GM18502 (cell line): ENCODE results near the gene LMNB1.
A peak's percentile ranks its signal among the peaks of the same experiment; 100 is the strongest.
"Not testable (repeated sequence)": the region's sequence is repeated elsewhere in the genome, so short reads cannot be mapped to it uniquely, and the experiment has no call there.

ENCODE experiments used
- ATAC-seq: cut with Tn5 transposase; IDR thresholded peaks from one replicate; pipeline ENCODE4 v1.9.1; 2021; ENCODE audit warnings: mild to moderate bottlenecking; ENCODE audit not compliant: unreplicated experiment, poor library complexity

The LMNB1 gene

DNA sequence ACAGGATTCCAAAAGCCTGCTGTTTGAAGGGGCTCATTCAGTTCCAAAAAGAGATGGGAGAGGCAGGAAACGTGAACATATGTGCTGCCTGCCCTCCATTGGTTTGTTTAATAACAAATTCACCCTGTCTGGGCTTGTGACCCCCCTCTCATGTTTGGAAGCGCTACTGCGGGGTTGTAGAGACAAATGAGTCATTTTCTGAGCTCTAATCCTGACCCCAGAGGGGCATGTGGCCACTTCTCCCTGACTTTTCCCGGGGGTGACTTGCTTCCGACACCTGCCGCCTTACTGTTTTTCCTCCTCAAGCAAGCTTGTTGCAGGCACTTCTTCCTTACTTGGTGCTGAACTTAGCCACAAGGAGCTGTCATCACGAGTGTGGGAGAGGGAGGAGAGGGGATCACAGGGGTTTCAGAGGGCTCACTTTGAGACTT lies 75.9 kb downstream of the LMNB1 start:
- ATAC-seq: no peak

DNA sequence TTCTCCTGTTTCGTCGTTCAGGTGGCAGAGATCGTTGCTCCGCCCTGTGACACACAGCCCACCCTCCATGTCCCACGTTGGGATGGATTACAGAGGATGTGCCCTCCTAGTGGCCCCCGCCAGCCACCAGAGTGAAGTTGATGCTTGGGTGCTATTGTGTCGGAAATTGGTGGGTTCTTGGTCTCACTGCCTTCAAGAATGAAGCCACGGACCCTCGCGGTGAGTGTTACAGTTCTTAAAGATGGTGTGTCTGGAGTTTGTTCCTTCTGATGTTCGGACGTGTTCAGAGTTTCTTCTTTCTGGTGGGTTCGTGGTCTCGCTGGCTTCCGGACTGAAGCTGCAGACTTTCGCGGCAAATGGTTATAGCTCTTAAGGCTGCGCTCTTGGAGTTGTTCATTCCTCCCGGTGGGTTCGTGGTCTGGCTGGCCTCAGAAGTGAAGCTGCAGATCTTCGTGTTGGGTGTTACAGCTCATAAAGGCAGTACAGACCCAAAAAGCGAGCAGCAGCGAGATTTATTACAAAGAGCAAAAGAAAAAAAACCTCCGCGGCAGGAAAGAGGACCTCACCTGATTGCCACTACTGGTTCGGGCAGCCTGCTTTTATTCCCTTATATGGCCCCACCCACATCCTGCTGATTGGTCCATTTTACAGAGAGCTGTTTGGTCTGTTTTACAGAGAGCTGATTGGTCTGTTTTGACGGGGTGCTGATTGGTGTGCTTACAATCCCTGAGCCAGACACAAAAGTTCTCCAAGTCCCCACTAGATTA lies 76.8 kb downstream of the LMNB1 start:
- not testable (repeated sequence) for ATAC-seq

DNA sequence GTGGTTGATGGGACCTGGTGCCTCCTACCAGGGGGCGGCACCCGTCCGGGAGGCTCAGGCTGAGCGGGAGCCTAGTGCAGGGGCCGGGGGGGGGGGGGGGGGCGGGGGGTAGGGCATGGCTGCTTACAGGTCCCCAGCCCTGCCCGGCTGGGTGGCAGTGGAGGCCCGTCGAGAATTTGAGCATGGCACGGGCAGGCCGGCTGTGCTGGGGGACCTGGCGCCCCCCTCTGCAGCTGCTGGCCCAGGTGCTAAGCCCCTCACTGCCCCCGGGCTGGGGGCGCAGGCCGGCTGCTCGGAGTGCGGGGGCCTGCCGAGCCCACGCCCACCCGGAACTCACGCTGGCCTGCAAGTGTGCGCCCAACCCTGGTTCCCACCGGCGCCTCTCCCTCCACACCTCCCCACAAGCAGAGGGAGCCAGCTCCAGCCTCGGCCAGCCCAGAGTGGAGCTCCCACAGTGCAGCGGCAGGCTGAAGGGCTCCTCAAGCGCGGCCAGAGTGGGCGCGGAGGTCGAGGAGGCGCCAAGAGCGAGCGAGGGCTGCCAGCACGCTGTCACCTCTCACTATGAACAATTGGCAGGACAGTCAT lies 77.7 kb downstream of the LMNB1 start:
- no peak for ATAC-seq

DNA sequence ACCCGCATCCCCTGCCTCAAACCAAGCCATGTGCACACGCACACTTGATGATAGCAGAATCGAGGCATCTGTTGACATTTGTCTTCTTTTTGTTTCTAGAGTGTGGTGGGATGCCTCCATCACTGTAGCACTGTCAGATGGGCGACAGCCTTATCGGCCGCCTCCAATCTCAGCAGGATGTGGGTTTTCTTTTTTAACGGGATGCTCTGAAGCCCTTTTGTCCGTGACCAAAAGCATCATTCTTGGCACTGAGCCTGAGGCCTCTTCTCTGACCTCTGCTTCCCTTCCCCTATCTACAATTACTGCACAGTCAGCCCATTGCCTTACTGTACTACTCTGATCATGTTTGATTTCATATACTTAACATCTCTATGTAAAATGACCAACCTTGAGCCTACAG lies 78.3 kb downstream of the LMNB1 start:
- no peak for ATAC-seq

DNA sequence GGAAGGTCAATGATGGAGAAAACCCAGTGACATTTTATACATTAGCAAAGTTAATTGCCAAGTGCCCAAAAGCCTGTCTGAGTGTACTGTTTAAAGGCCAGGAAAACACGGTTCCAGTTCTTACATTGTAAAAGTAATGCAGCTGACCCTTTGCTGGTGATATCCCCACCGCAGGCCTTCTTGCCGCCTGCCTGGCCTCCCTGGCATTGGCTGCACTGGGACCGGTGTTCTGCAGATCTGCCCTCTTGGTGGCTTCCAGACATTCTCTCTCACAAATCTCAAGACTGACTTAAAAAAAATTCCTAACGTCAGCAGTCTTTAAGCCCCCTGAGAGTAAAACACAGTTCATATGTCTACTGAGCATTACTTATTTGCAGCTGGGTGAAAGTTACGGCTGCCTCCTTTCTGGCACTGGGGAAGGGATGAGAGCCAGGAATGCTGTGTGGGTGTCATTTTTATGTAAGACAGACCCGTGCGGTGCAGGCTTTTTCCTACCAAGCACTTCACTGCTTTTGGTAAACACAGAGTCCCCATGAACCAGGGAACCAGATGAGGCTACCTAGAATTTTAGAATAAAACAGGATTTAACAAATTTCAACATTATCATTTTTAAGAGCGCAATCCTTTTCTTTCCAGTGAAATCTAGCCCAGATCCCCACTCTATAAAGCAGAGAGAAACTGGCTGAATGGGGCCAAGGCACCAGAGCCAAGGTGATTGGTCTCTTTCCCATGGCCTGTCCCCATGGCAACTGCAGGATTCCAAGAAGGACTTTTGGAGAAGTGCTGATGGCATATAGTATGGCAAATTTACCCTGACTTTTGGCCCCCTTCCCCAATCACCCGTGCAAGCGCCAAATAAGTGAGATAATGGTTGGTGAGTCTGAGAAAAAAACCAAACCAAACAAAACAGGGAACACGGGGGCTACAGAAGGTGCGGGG lies 80.8 kb downstream of the LMNB1 start:
- no peak for ATAC-seq

DNA sequence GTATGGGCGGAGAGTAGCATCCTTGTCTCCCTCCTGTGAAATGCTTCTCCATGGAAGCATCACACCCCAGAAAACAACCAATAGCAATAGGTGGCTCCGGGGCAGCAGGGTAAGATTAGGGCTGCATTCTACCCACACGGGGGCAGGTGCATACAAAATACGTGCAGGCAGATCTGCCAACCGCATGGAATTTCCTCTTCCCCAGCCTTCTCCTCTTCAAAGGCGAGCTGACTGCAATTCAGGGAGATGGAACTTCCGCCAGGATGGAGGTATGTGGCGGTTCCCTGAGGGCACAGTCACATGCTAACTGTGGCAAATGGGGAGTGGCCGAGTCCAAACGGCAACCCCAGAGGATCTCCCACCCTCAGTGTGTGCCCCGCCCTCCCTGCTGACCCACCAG lies 81.5 kb downstream of the LMNB1 start:
- ATAC-seq: no peak

DNA sequence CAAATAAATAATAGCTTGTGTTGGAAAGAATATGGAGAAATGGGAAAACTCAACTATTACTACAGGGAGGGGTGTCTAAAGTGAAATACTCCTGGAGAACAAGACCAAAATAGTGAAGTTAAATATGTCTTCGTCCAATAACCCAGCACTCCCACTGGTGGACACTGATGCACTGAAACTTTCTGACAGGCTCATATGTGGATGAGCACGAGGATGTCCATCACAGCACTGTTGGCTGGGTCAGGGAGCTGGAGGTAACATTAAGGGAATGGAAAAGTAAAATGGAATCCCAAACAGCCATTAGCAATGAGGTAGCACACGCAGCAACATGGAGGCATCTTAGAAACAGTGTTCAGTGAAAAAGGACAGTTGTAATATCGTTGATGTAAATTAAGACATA lies 86.5 kb downstream of the LMNB1 start:
- ATAC-seq: no peak

DNA sequence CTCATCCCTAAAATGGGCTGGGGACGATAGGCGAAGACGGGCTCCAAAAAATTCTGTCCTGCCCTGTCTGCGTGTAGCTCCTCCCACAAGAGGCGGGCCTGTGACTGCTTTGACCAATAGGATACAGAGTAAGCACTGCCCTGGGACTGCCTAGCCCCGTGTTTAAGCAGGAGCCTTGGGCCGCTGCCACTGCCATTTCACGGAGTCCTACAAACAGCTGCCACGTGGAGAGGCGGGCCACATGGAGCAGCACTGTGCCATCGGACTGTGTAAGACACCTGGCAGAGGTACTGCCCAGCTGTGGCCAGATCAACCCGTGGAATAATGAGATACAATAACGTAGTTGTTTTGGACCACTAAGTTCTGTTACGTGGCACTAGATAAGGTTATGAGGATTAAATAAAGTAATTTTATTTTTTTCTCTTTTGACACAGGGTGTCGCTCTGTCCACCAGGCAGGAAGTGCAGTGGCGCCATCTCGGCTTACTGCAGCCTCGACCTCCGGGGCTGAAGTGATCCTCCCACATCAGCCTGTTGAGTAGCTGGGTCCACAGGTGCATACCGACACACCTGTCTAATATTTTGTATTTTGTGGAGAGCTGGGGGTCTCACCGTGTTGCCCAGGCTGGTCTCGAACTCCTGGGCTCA lies 87.2 kb downstream of the LMNB1 start:
- no peak for ATAC-seq

DNA sequence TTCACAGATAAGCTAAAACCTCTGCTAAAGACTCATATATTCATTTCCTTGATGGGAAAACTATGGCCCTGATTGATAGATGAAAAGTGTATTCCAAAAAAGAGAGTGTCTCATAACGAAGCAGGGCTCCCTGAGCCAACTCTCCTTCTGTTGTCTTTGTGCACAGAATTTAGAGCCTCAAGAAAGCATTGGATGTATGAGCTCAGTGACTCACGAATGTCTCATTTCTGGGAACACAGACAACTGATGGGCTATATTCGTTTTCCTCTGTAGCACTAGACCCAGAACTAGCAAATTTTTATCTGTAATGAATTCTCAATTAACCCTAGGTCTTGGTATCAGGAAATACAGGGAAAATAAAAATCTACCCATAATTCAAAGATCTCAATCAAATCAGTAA lies 88.4 kb downstream of the LMNB1 start:
- no peak for ATAC-seq

DNA sequence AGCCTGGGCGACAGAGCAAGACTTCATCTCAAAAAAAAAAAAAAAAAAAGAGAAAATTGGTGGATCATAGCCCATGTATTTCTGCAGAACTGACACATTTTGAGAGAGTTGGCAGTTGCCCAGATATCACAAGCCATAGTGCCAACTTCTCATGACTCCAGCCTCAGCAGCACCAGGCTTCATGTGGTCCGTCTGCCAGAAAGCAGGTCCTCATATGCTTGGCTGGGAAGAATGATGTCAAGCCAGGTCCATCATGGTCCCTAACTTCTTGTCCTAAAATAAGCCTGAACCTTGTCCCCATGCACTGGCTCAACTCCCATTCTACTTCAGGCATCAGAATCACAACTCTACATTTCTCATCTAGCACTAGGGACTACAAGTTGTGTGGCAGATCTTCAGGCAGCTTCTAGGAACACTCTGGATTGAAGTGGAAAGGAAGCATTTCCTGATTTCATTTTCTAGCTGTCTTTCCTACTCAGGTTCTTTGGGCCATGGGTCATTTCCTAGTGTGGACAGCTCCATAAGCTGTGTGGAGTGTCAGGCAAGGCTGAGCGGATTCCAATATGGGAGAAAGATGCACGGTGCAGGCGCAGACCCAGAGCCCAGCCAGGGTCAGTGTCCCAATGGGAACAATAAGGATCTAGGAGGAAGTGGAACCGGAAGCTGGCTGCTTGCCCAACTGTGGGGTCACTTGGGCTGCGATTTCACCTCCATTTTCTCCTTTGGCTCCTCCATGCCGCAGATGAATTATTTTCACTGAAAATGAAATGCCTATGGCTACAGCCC lies 90.1 kb downstream of the LMNB1 start:
- ATAC-seq: no peak

DNA sequence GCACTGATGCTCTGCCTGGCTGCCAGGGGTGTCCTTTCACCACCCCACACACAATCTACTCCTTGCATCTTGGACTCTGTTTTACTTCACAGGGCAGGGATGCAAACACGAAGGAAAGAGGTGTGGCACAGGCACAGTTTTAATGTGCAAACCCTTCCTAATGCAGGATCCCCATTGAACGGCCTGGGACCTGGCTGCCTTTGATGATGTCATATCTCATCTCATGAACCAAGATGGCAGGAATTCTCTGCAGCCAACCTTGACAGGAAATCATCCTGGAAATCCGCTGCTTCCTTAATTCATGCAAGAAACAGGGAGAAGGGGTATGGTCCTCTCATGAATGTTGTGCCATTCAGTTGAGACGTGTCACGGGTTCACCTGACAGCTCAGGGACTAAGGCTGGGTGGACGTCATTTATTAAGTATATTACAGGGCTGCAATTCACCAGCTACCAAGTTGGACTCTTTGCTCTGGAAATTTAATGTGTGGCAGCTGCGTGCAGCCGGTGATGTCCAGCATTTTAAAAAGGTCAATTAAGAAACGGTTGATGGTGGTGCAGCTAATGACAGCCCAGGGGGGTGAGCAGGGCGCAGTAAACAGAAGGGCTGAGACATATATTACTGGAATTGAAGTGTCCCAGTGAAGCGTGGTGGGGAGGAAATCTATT lies 91.5 kb downstream of the LMNB1 start:
- ATAC-seq: no peak

DNA sequence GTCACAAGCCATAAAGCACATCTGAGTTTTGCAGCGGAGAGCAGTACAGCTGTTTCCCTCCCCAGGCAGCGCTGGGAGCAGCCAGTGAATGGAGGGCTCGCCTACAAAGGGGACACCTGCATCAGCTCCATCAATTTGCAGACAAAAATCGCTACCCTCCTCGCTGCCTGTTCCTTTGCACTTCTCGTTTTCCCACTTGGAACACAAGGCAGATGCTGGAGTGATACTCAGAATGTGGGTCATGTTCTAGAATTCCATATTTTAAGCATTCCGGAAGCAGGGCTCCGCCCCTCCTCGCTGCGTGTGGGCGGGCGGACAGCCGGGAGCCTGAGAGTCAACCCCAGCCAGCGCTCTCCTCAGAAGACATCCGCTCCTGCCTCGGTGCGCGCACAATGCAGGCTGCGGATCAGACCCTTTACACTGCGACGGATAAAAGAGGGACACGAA lies 92.1 kb downstream of the LMNB1 start:
- ATAC-seq: peak; percentile 84

DNA sequence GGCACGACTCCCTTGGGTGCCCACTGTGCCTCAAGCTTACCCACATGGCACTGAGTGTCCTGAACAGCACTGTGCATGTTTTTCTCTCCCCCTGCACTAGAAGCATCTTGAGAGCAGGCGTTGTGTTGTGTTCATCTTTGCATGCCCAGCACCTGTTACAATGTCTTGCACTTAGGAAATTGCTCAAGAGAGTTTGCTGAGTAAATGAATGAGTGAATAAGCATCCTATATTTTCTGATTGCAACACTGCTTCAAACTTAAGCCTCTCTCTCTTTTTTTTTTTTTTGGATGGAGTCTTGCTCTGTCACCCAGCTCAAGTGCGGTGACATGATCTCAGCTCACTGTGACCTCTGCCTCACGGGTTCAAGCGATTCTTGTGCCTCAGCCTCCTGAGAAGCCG lies 94.5 kb downstream of the LMNB1 start:
- ATAC-seq: no peak

DNA sequence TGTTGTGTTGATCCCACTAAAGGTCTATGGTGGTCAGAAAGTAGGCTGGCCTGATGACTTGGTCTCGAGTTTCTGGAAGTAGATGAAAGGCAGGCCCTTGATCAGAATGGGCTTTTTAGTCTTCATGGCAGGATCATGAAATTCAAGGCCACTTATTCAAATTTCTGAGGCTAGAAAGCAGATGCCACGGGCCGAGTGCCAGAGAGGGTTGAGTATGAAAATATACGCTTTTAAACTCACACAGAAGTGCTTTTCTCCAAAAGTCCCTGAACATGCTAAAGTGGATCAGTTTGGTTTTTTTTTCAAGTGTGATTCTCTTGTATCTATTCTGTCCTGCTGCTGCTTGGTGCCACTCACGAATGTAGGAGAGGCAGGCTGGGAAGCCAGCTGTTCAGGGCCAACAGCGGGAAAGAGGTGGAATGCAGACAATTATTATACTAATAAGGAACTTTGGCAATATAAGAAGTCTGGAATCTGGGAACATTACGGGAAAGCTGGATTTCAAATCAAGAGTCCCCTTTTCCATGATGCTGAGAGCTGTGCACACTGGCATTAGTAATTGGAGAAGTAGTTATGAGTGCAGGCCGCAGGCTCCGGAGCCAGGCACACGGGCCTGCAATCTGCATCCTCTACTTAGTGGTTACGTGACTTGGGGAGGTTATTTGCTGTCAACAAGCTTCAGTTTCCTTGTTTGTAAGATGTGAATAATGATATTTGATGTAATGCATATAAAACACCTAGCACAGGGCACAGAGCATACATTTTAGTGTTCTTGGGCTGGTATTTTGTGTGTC lies 95.8 kb downstream of the LMNB1 start:
- ATAC-seq: no peak

DNA sequence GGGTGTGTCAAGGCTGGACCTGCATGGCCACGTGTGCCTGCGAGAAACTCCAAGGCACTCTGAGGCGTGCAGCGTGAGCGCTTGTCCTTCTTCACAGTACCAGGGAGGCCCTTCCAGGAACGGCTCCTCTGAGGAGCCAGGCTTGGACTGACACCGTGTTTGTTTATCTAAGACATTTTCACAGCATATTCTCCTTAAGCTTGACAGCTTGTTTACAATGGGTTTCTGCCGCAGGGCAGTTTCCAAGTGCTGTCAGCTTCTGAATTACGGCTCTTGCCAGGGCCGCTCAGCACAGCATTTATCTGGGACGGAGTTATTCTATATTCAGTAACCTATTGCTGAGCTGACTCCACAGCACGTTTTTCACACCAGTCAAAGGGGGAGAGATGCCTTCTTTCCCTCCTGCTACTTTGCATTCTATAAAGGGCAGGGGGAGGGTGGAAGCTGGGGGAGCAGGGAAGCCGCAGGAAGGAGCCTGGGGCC lies 98.4 kb downstream of the LMNB1 start:
- ATAC-seq: no peak

DNA sequence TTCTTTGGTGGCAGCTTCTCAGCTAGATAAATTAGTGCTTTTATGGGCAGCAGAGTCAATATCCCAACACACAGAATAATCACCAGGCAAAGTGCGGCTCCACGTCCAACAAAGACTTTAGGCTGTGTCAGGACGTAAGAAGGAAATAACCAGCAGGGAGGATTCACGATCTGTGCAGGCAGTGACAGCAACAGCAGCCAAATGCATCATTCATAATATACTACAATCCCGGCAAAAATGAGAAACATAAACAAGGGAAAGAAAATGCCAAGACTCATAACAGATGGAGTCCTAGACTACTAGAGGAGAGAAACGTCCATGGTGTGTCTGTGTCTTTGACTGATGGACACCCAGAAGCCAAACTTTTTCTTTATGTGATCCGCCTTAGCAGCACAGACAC lies 100.7 kb downstream of the LMNB1 start:
- no peak for ATAC-seq

DNA sequence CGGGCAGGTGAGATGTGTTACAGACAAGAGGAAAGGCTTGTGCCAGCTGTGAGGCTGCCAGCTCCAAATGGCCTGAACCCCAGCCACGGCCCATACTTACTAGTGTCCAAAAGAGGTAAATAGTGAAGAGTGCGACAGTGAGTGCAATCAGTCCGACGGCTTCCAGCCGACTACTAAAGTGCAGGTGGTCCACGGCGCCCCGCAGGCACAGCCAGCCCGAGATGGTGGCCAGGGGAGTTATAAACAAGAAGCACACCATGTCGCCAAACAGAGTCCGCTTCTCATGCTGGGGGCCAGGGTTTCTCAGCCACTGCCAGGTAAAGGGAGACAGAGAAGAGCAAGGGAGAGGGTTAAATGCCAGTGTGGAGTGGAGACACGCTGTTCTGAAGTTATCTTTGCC lies 101.1 kb downstream of the LMNB1 start:
- no peak for ATAC-seq

DNA sequence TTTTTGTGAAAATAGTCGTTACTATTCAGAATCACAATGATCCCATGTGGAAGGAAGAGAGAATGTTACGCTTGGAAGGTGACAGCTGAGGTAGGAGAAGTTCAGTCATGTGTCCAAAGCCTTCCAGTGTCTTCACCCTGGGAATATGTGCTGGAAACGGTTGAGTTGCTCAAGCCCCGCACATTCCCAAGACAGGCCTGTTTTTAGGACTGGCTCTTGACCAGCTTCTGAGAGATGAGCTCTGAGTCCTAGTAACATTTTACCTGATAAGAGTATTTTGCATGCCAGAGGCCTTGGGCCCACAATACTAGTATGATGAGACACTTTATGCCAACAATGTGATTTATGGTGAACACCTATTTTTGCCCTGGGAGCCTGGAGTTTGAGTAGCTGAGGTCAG lies 101.7 kb downstream of the LMNB1 start:
- ATAC-seq: no peak
